Tibial nerve (tissue), 4 donors: ENCODE data around the gene VDR. TPM values are rescaled to one million over a fixed set of nuclear protein-coding genes. Genes with fewer than 3 reads are reported as not detected.

Experiments used
- DNase-seq, 2 donors: peaks; one replicate each; pipeline ENCODE4 v3.0.0-alpha.2; 2019; ENCODE audit warnings: low spot score in 2 of 2
- H3K27ac ChIP-seq, 4 donors: fragments of 200-600 bp; sonication (generic) in 3 of 4; one replicate each; pipeline ENCODE4 v1.5.1; 2017 to 2019; ENCODE audit warnings: mild to moderate bottlenecking in 1 of 4
- H3K27me3 ChIP-seq, 2 donors: fragments of 200-600 bp; sonication (generic) in 1 of 2; one replicate each; pipeline versions ENCODE4 v1.5.1 to v1.6.0; 2017 to 2019
- H3K36me3 ChIP-seq, 3 donors: fragments of 200-600 bp; sonication (generic); one replicate each; pipeline ENCODE4 v1.5.1; 2018 to 2019
- H3K4me1 ChIP-seq, 4 donors: fragments of 200-600 bp; sonication (generic) in 3 of 4; one replicate each; pipeline ENCODE4 v1.5.1; 2017 to 2019
- H3K4me3 ChIP-seq, 4 donors: fragments of 200-600 bp; sonication (generic) in 3 of 4; one replicate each; pipeline ENCODE4 v1.5.1; 2017 to 2019; ENCODE audit warnings: mild to moderate bottlenecking in 1 of 4, moderate library complexity in 1 of 4
- H3K9me3 ChIP-seq, 4 donors: fragments of 200-600 bp; sonication (generic) in 3 of 4; one replicate each; pipeline ENCODE4 v1.5.1; 2017 to 2019
- CTCF ChIP-seq, 5 experiments: fragments of 200-600 bp in 3 of 5; fragments of 450-650 bp in 2 of 5; sonication (generic) in 3 of 5; IDR thresholded peaks; one replicate each; pipeline ENCODE4 v1.5.1; 2016 to 2019; ENCODE audit warnings: antibody characterized with exemption in 5 of 5, mild to moderate bottlenecking in 3 of 5, moderate library complexity in 2 of 5
- EP300 ChIP-seq, 2 donors: sonication (generic); formaldehyde crosslinking; IDR thresholded peaks; one replicate each; pipeline ENCODE4 v1.6.1; 2017; ENCODE audit warnings: antibody characterized with exemption in 2 of 2, mild to moderate bottlenecking in 1 of 2
- POLR2A ChIP-seq, 2 donors: fragments of 450-650 bp; IDR thresholded peaks; one replicate each; pipeline ENCODE4 v1.6.1; 2017; ENCODE audit warnings: antibody characterized with exemption in 2 of 2, mild to moderate bottlenecking in 2 of 2, moderate library complexity in 2 of 2
- WGBS, 2 donors: methylation state at CpG; one replicate each; pipeline ENCODE4 v1.1.5; 2018; 5-methylcytosine and 5-hydroxymethylcytosine counted together
- total RNA-seq, 4 donors: library from RNA; depleted of rRNA; stranded (reverse); fragments of >200 nt; gene quantifications; one replicate each; pipeline ENCODE4 v1.1.0, GENCODE V29; 2016

The VDR gene
- total RNA-seq, 4 donors from 2014 or later, result 0.78 to 6.6 (median 1.1) TPM

- no peaks in the 10 kb centered on the region for H3K27me3 ChIP-seq
- no peak overlapping the region for H3K4me3 ChIP-seq
- whole genome bisulfite sequencing, 2 donors, result 71 to 78% methylated on average over 2 of the region's 2 CpGs
- H3K9me3 ChIP-seq, result no peaks in the 10 kb centered on the region
- TF ChIP-seq EP300 (IDR thresholded peaks at IDR 0.05) (no peak), POLR2A (IDR thresholded peaks at IDR 0.05) (no peak), CTCF (IDR thresholded peaks at IDR 0.05) (no peak)
- no peak for DNase-seq
- H3K4me1 ChIP-seq, result no peaks in the 10 kb centered on the region
- no peak overlapping the region for H3K27ac ChIP-seq
- no peaks in the 10 kb centered on the region for H3K36me3 ChIP-seq
Measured at GRCh38 chr12:47860873-47861272, 43.9 kb downstream of the VDR start.

DNA sequence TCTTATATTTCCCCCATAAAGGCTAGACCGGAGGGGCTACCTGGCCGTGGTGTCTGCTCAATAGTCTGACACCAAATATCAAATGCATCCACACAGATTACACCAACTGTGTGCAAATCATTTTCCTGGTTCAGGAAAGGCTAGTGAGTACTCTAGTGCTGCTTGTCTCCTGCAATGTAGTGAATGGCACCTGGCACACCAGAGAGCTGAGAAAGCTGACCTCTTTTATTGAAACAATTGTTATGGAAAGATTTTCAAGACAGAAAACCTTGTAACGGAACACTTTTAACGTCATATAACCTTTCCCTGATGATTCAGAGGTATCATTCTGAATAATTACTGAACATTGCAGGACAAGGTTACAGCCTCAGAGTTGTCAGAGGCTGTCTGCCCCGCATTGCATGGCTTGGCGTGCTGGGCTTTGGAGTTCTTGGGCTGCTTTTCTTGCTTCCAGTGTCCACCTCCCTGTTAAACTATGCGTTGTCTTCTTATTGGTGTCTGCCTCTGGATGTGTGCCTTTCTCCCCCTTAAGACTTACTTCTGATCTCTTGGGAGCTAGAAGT lies 44.4 kb downstream of the VDR start:
- 90 to 92% methylated on average over 7 of the region's 7 CpGs for WGBS, 2 donors
- Histone ChIP-seq H3K36me3 (no peaks in the 10 kb centered on the region), H3K27ac (no peak overlapping the region), H3K9me3 (no peaks in the 10 kb centered on the region), H3K27me3 (no peaks in the 10 kb centered on the region), H3K4me1 (no peaks in the 10 kb centered on the region), H3K4me3 (no peak overlapping the region)
- no peak for TF ChIP-seq CTCF (IDR thresholded peaks at IDR 0.05)
- no peak for TF ChIP-seq POLR2A (IDR thresholded peaks at IDR 0.05)
- TF ChIP-seq EP300 (IDR thresholded peaks at IDR 0.05), result no peak
- no peak for DNase-seq

DNA sequence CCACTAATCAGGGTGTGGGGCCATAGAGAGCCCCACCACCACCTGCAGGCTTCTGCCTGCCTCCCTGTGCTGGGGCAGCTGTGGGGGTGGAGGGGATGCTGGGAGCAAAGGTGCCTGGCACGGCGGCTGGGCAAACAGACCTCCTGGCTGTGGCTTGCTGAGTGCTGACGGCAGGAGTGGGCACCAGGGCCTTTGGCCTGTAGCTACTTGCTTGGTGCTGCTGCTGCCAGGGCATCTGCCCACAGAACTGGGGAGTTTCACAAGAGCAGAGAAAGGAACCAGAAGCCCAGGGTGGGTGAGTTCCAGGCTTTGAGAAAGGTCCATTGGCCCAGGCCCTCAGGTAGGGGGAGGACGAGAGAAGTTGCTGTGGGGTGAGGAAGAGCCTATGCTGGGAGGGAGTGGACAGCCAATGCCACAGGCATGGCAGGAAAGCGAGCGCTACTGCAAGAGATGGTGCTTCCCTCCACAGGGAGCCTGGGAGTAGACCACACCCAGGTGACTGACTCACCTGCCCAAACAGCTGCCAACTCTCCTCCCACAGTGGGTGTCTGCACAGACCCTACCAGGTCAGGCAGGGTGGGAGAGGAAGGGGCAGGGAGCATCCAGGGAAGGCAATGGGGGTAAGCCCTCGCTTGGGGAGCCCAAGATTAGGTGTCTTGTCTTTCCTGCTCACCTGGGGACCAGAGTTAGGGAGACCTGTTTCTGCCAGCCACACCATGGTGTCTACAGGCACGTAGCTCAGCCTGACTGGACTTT lies 46.1 kb downstream of the VDR start:
- Histone ChIP-seq H3K27ac (no peak overlapping the region), H3K36me3 (no peaks in the 10 kb centered on the region), H3K9me3 (no peaks in the 10 kb centered on the region), H3K27me3 (no peaks in the 10 kb centered on the region), H3K4me3 (no peak overlapping the region), H3K4me1 (no peaks in the 10 kb centered on the region)
- no peak for DNase-seq
- TF ChIP-seq EP300 (IDR thresholded peaks at IDR 0.05), result no peak
- TF ChIP-seq CTCF (IDR thresholded peaks at IDR 0.05), result no peak
- WGBS, 2 donors, result 92 to 94% methylated on average over 6 to 8 of the region's 8 CpGs

DNA sequence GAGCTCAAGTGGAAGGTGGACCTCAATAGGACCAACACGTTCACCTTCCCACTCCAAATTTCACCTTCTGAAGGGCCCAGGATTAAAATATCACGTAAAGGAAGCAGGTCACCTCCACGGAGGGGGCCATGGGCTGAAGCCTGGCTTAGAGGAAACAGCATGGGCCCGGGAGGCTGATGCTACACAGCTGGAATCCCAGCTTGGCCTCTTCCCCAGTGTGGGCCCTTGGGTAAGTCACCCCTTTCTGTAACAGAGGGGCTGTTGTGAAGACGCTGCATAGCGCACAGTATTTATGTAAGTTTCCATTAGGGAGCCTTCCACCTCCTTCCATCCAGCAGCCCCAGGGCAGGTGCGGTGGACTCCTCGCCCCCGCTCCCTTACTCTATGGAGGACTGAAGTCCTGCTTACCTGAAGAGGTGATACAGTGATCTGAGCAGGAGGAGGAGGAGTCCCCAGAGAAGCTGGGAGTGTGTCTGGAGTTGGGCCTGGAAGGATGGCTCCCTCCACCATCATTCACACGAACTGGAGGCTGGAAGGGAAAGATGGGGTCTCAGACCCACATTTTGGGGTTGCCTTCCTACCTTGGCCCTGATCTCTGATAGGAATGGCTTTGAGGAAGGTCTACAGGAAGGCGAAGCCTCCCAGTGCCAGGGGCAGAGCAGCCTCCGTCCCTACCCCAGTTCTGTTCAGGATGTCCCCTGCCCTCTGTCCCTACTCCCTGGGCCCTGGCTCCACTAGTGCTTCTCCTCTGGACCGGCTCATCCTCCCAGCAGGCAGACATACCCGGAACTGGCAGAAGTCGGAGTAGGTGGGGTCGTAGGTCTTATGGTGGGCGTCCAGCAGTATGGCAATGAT lies 47.8 kb downstream of the VDR start:
- Histone ChIP-seq H3K4me1 (peaks cover 0 to 9% (median 0%) of the 10 kb centered on the region in 4 donors), H3K9me3 (no peaks in the 10 kb centered on the region), H3K27ac (no peak overlapping the region), H3K4me3 (no peak overlapping the region), H3K27me3 (no peaks in the 10 kb centered on the region), H3K36me3 (no peaks in the 10 kb centered on the region)
- no peak for DNase-seq
- 86 to 91% methylated on average over 17 of the region's 17 CpGs for WGBS, 2 donors
- no peak for TF ChIP-seq EP300 (IDR thresholded peaks at IDR 0.05)
- TF ChIP-seq CTCF (IDR thresholded peaks at IDR 0.05), result no peak
- no peak for TF ChIP-seq POLR2A (IDR thresholded peaks at IDR 0.05)

DNA sequence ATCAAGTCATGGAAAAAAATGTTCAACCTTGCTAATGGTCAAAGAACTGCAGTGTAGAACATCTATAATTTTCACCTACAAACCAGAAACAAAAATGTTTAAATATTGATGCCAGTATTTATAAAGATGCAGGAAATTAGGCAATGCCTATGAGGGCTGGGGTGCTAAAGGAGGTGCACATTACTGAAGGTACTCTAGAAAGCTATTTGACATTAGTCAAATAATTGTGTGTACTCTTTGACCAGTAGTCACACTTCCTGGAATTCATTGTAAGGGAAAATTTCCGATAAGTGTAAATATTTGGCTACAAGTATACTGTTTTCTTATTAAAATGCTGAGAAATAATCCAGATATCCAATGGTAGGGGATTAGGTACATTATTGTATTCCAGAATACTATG lies 48.7 kb downstream of the VDR start:
- 89 to 97% methylated on average over 1 of the region's 1 CpG for WGBS, 2 donors
- no peaks in the 10 kb centered on the region for H3K36me3 ChIP-seq
- H3K9me3 ChIP-seq, result no peaks in the 10 kb centered on the region
- DNase-seq, result no peak
- no peaks in the 10 kb centered on the region for H3K27me3 ChIP-seq
- no peak overlapping the region for H3K4me3 ChIP-seq
- TF ChIP-seq EP300 (IDR thresholded peaks at IDR 0.05) (no peak), POLR2A (IDR thresholded peaks at IDR 0.05) (no peak), CTCF (IDR thresholded peaks at IDR 0.05) (no peak)
- H3K4me1 ChIP-seq, result peaks cover 0 to 12% (median 0%) of the 10 kb centered on the region in 4 donors
- H3K27ac ChIP-seq, result no peak overlapping the region
